ENCODE measurements around the gene ANKLE1.
"Not testable (repeated sequence)": the region's sequence is repeated elsewhere in the genome, so short reads cannot be mapped to it uniquely, and the experiment has no call there.

ANKLE1 gene

GRCh38 chr19:17286263-17286662 lies 4.6 kb downstream of the ANKLE1 start:
- Histone ChIP-seq H3K36me3 (ENCODE audit: control insufficient read depth, insufficient read depth, low read length) (peaks cover 4% of the 10 kb centered on the region), H3K4me1 (ENCODE audit: control insufficient read depth, insufficient read depth, low read length, poor library complexity, severe bottlenecking) (no peaks in the 10 kb centered on the region), H3K9me3 (ENCODE audit: control insufficient read depth, low read length) (peaks cover 3% of the 10 kb centered on the region), H3K4me3 (ENCODE audit: extremely low read depth, insufficient read depth, low read length, poor library complexity, severe bottlenecking) (no peak overlapping the region), H3K27ac (ENCODE audit: low read depth, low read length, severe bottlenecking) (no peak overlapping the region)
- WGBS, 2 experiments (ENCODE audit: insufficient coverage in 2 of 2): 93 to 97% methylated on average over 9 to 11 of the region's 11 CpGs

GRCh38 chr19:17286752-17287151 lies 5.1 kb downstream of the ANKLE1 start:
- H3K4me3 ChIP-seq (ENCODE audit: extremely low read depth, insufficient read depth, low read length, poor library complexity, severe bottlenecking): no peak overlapping the region
- 91% methylated on average over 8 to 9 of the region's 9 CpGs for WGBS, 2 experiments (ENCODE audit: insufficient coverage in 2 of 2)
- no peaks in the 10 kb centered on the region for H3K4me1 ChIP-seq (ENCODE audit: control insufficient read depth, insufficient read depth, low read length, poor library complexity, severe bottlenecking)
- peaks cover 4% of the 10 kb centered on the region for H3K36me3 ChIP-seq (ENCODE audit: control insufficient read depth, insufficient read depth, low read length)
- no peak overlapping the region for H3K27ac ChIP-seq (ENCODE audit: low read depth, low read length, severe bottlenecking)
- peaks cover 3% of the 10 kb centered on the region for H3K9me3 ChIP-seq (ENCODE audit: control insufficient read depth, low read length)

- no peak overlapping the region for H3K27ac ChIP-seq (ENCODE audit: low read depth, low read length, severe bottlenecking)
- peak overlapping the region; percentile 5 for H3K4me3 ChIP-seq (ENCODE audit: extremely low read depth, insufficient read depth, low read length, poor library complexity, severe bottlenecking)
- H3K9me3 ChIP-seq (ENCODE audit: control insufficient read depth, low read length): peaks cover 3% of the 10 kb centered on the region
- WGBS, 2 experiments (ENCODE audit: insufficient coverage in 2 of 2): 23 to 27% methylated on average over 11 to 14 of the region's 22 CpGs
- peaks cover 4% of the 10 kb centered on the region for H3K4me1 ChIP-seq (ENCODE audit: control insufficient read depth, insufficient read depth, low read length, poor library complexity, severe bottlenecking)
- H3K36me3 ChIP-seq (ENCODE audit: control insufficient read depth, insufficient read depth, low read length): peaks cover 8% of the 10 kb centered on the region
Observed at GRCh38 chr19:17289489-17289888, 7.8 kb downstream of the ANKLE1 start.

GRCh38 chr19:17292301-17293074 lies 10.8 kb downstream of the ANKLE1 start:
- peak overlapping the region; percentile 94 for H3K27ac ChIP-seq (ENCODE audit: low read depth, low read length, severe bottlenecking)
- peak overlapping the region; percentile 52 for H3K4me3 ChIP-seq (ENCODE audit: extremely low read depth, insufficient read depth, low read length, poor library complexity, severe bottlenecking)

GRCh38 chr19:17293605-17294004 lies 11.9 kb downstream of the ANKLE1 start:
- 93 to 98% methylated on average over 13 of the region's 14 CpGs for WGBS, 2 experiments (ENCODE audit: insufficient coverage in 2 of 2)
- Histone ChIP-seq H3K4me1 (ENCODE audit: control insufficient read depth, insufficient read depth, low read length, poor library complexity, severe bottlenecking) (peaks cover 4% of the 10 kb centered on the region), H3K9me3 (ENCODE audit: control insufficient read depth, low read length) (peaks cover 6% of the 10 kb centered on the region), H3K4me3 (ENCODE audit: extremely low read depth, insufficient read depth, low read length, poor library complexity, severe bottlenecking) (peak overlapping the region; percentile 52), H3K27ac (ENCODE audit: low read depth, low read length, severe bottlenecking) (no peak overlapping the region), H3K36me3 (ENCODE audit: control insufficient read depth, insufficient read depth, low read length) (peaks cover 34% of the 10 kb centered on the region)

More at GRCh38 chr19:17292301-17293074, 10.8 kb downstream of the ANKLE1 start:
- Histone ChIP-seq H3K36me3 (ENCODE audit: control insufficient read depth, insufficient read depth, low read length) (peaks cover 24% of the 10 kb centered on the region), H3K9me3 (ENCODE audit: control insufficient read depth, low read length) (no peaks in the 10 kb centered on the region), H3K4me1 (ENCODE audit: control insufficient read depth, insufficient read depth, low read length, poor library complexity, severe bottlenecking) (peaks cover 4% of the 10 kb centered on the region)
- WGBS, 2 experiments (ENCODE audit: insufficient coverage in 2 of 2): 3 to 4% methylated on average over 37 to 38 of the region's 46 CpGs

- H3K4me3 ChIP-seq (ENCODE audit: extremely low read depth, insufficient read depth, low read length, poor library complexity, severe bottlenecking): no peak overlapping the region
- 82 to 90% methylated on average over 45 to 47 of the region's 48 CpGs for WGBS, 2 experiments (ENCODE audit: insufficient coverage in 2 of 2)
Observed at GRCh38 chr19:17294051-17294891, 12.6 kb downstream of the ANKLE1 start.

GRCh38 chr19:17295551-17295950 lies 13.8 kb downstream of the ANKLE1 start:
- peaks cover 37% of the 10 kb centered on the region for H3K36me3 ChIP-seq (ENCODE audit: control insufficient read depth, insufficient read depth, low read length)
- H3K9me3 ChIP-seq (ENCODE audit: control insufficient read depth, low read length); H3K4me3 ChIP-seq (ENCODE audit: extremely low read depth, insufficient read depth, low read length, poor library complexity, severe bottlenecking); H3K4me1 ChIP-seq (ENCODE audit: control insufficient read depth, insufficient read depth, low read length, poor library complexity, severe bottlenecking); H3K27ac ChIP-seq (ENCODE audit: low read depth, low read length, severe bottlenecking): not testable (repeated sequence)
- WGBS, 2 experiments (ENCODE audit: insufficient coverage in 2 of 2): 96 to 100% methylated on average over 6 of the region's 6 CpGs

More at GRCh38 chr19:17294051-17294891, 12.6 kb downstream of the ANKLE1 start:
- H3K9me3 ChIP-seq (ENCODE audit: control insufficient read depth, low read length): peaks cover 6% of the 10 kb centered on the region
- no peak overlapping the region for H3K27ac ChIP-seq (ENCODE audit: low read depth, low read length, severe bottlenecking)
- peaks cover 37% of the 10 kb centered on the region for H3K36me3 ChIP-seq (ENCODE audit: control insufficient read depth, insufficient read depth, low read length)
- H3K4me1 ChIP-seq (ENCODE audit: control insufficient read depth, insufficient read depth, low read length, poor library complexity, severe bottlenecking): peaks cover 4% of the 10 kb centered on the region

GRCh38 chr19:17296273-17296672 lies 14.6 kb downstream of the ANKLE1 start:
- Histone ChIP-seq H3K9me3 (ENCODE audit: control insufficient read depth, low read length) (peaks cover 6% of the 10 kb centered on the region), H3K4me1 (ENCODE audit: control insufficient read depth, insufficient read depth, low read length, poor library complexity, severe bottlenecking) (peaks cover 4% of the 10 kb centered on the region), H3K27ac (ENCODE audit: low read depth, low read length, severe bottlenecking) (no peak overlapping the region), H3K4me3 (ENCODE audit: extremely low read depth, insufficient read depth, low read length, poor library complexity, severe bottlenecking) (no peak overlapping the region), H3K36me3 (ENCODE audit: control insufficient read depth, insufficient read depth, low read length) (peaks cover 38% of the 10 kb centered on the region)
- 75 to 93% methylated on average over 3 of the region's 4 CpGs for WGBS, 2 experiments (ENCODE audit: insufficient coverage in 2 of 2)

GRCh38 chr19:17296976-17297375 lies 15.3 kb downstream of the ANKLE1 start:
- Histone ChIP-seq H3K4me3 (ENCODE audit: extremely low read depth, insufficient read depth, low read length, poor library complexity, severe bottlenecking) (no peak overlapping the region), H3K9me3 (ENCODE audit: control insufficient read depth, low read length) (peaks cover 6% of the 10 kb centered on the region), H3K4me1 (ENCODE audit: control insufficient read depth, insufficient read depth, low read length, poor library complexity, severe bottlenecking) (peaks cover 4% of the 10 kb centered on the region), H3K36me3 (ENCODE audit: control insufficient read depth, insufficient read depth, low read length) (peaks cover 42% of the 10 kb centered on the region), H3K27ac (ENCODE audit: low read depth, low read length, severe bottlenecking) (no peak overlapping the region)
- WGBS, 2 experiments (ENCODE audit: insufficient coverage in 2 of 2): 93 to 94% methylated on average over 5 to 6 of the region's 6 CpGs

GRCh38 chr19:17300992-17301619 lies 19.4 kb downstream of the ANKLE1 start:
- Histone ChIP-seq H3K4me1 (ENCODE audit: control insufficient read depth, insufficient read depth, low read length, poor library complexity, severe bottlenecking) (peaks cover 6% of the 10 kb centered on the region), H3K9me3 (ENCODE audit: control insufficient read depth, low read length) (peaks cover 6% of the 10 kb centered on the region), H3K4me3 (ENCODE audit: extremely low read depth, insufficient read depth, low read length, poor library complexity, severe bottlenecking) (no peak overlapping the region), H3K36me3 (ENCODE audit: control insufficient read depth, insufficient read depth, low read length) (peaks cover 27% of the 10 kb centered on the region), H3K27ac (ENCODE audit: low read depth, low read length, severe bottlenecking) (no peak overlapping the region)
- WGBS, 2 experiments (ENCODE audit: insufficient coverage in 2 of 2): 95 to 96% methylated on average over 50 to 51 of the region's 51 CpGs
